CD14-positive monocyte (primary cell): ENCODE results near the gene TRIM65. TPM values are rescaled to one million over a fixed set of nuclear protein-coding genes. Genes with fewer than 3 reads are reported as not detected.

ENCODE experiments used
- DNase-seq, 3 donors: peaks; one replicate each; pipeline ENCODE4 v3.0.0-alpha.2; 2011 to 2022
- H2AFZ ChIP-seq: 2 replicates; pipeline ENCODE4 v1.6.0; 2012; ENCODE audit warnings: mild to moderate bottlenecking, low read depth, low read length, inconsistent platforms; ENCODE audit not compliant: insufficient read depth, poor library complexity, severe bottlenecking
- H3K27ac ChIP-seq, 2 donors: 1 replicate in 1 of 2; 2 replicates in 1 of 2; pipeline ENCODE4 v1.5.1; 2012 to 2013; ENCODE audit warnings: low read length in 2 of 2, control low read depth in 1 of 2, inconsistent platforms in 1 of 2, low read depth in 1 of 2, mild to moderate bottlenecking in 1 of 2
- H3K27me3 ChIP-seq, 2 donors: one replicate each; pipeline versions ENCODE4 v1.6.0 to v1.6.1; 2011 to 2013; ENCODE audit warnings: low read length in 2 of 2; ENCODE audit not compliant: control insufficient read depth in 2 of 2, insufficient read depth in 2 of 2
- H3K36me3 ChIP-seq, 2 donors: replicated peaks in 1 of 2; 1 replicate in 1 of 2; 2 replicates in 1 of 2; pipeline versions ENCODE4 v1.5.1 to v1.6.1; 2012 to 2013; ENCODE audit warnings: low read length in 2 of 2, control low read depth in 1 of 2, inconsistent platforms in 1 of 2, mild to moderate bottlenecking in 1 of 2; ENCODE audit not compliant: insufficient read depth in 2 of 2, control insufficient read depth in 1 of 2
- H3K4me1 ChIP-seq, 2 donors: 1 replicate in 1 of 2; 2 replicates in 1 of 2; pipeline versions ENCODE4 v1.5.1 to v1.6.1; 2012 to 2013; ENCODE audit warnings: low read length in 2 of 2, control low read depth in 1 of 2, inconsistent platforms in 1 of 2, mild to moderate bottlenecking in 1 of 2, moderate library complexity in 1 of 2; ENCODE audit not compliant: insufficient read depth in 2 of 2, control insufficient read depth in 1 of 2
- H3K4me2 ChIP-seq: replicated peaks from 2 replicates; pipeline ENCODE3; 2012; ENCODE audit warnings: low read length, moderate library complexity, mild to moderate bottlenecking; ENCODE audit not compliant: poor library complexity, severe bottlenecking; ENCODE audit errors: extremely low read depth
- H3K4me3 ChIP-seq, 3 experiments: fragments of 200-600 bp in 1 of 3; sonication (generic) in 1 of 3; replicated peaks in 1 of 3; 1 replicate in 2 of 3; 2 replicates in 1 of 3; pipeline ENCODE4 v1.5.1; 2011 to 2013; ENCODE audit warnings: low read length in 3 of 3, mild to moderate bottlenecking in 3 of 3, control low read depth in 2 of 3, low read depth in 2 of 3, inconsistent platforms in 1 of 3, moderate library complexity in 1 of 3
- H3K79me2 ChIP-seq: 2 replicates; pipeline ENCODE4 v1.6.0; 2012; ENCODE audit warnings: mild to moderate bottlenecking, control low read depth, inconsistent platforms, low read length, moderate library complexity; ENCODE audit not compliant: insufficient read depth
- H3K9ac ChIP-seq: 2 replicates; pipeline ENCODE4 v1.6.0; 2017; ENCODE audit warnings: low read length, mild to moderate bottlenecking; ENCODE audit not compliant: insufficient read depth, poor library complexity, severe bottlenecking
- H3K9me3 ChIP-seq, 2 donors: replicated peaks in 1 of 2; 1 replicate in 1 of 2; 2 replicates in 1 of 2; pipeline versions ENCODE4 v1.5.1 to v1.6.1; 2012 to 2013; ENCODE audit warnings: low read length in 2 of 2, control low read depth in 1 of 2; ENCODE audit not compliant: control insufficient read depth in 1 of 2, insufficient read depth in 1 of 2
- H4K20me1 ChIP-seq: 2 replicates; pipeline ENCODE4 v1.6.0; 2012; ENCODE audit warnings: mild to moderate bottlenecking, low read length, control low read depth, moderate library complexity; ENCODE audit not compliant: insufficient read depth
- H3K27ac Mint-ChIP-seq, 7 donors: one replicate each; pipeline ENCODE4 v1.8.0; 2020; ENCODE audit warnings: mild to moderate bottlenecking in 7 of 7, mixed read lengths in 7 of 7, moderate library complexity in 6 of 7, inconsistent platforms in 2 of 7
- H3K27me3 Mint-ChIP-seq, 3 donors: one replicate each; pipeline ENCODE4 v1.8.0; 2021 to 2022; ENCODE audit warnings: low read depth in 3 of 3, mild to moderate bottlenecking in 3 of 3, mixed read lengths in 3 of 3, moderate library complexity in 3 of 3, inconsistent platforms in 1 of 3
- H3K36me3 Mint-ChIP-seq, 2 donors: one replicate each; pipeline ENCODE4 v1.8.0; 2020; ENCODE audit warnings: mixed read lengths in 2 of 2, inconsistent platforms in 1 of 2, mild to moderate bottlenecking in 1 of 2
- H3K4me1 Mint-ChIP-seq: one replicate; pipeline ENCODE4 v1.8.0; 2020; ENCODE audit warnings: mild to moderate bottlenecking, mixed read lengths
- H3K4me3 Mint-ChIP-seq, 2 donors: one replicate each; pipeline ENCODE4 v1.8.0; 2020; ENCODE audit warnings: mild to moderate bottlenecking in 2 of 2, mixed read lengths in 2 of 2, moderate library complexity in 1 of 2
- H3K9me3 Mint-ChIP-seq, 7 donors: one replicate each; pipeline ENCODE4 v1.8.0; 2020 to 2022; ENCODE audit warnings: mixed read lengths in 7 of 7, mild to moderate bottlenecking in 6 of 7, moderate library complexity in 6 of 7, inconsistent platforms in 2 of 7
- CTCF ChIP-seq: fragments of 200-600 bp; IDR thresholded peaks from one replicate; pipeline ENCODE4 v1.8.0; 2022; ENCODE audit warnings: antibody characterized with exemption, mild to moderate bottlenecking
- WGBS: methylation state at CpG from one replicate; pipeline ENCODE4 v1.1.5; 2013; ENCODE audit warnings: missing lambda C conversion rate; ENCODE audit not compliant: insufficient coverage; 5-methylcytosine and 5-hydroxymethylcytosine counted together
- intact Hi-C, 2 donors: fragments of 100-400 bp; cut with micrococcal nuclease; formaldehyde crosslinking; loops; one replicate each; pipeline versions ENCODE4 v1.15.0 to v1.15.1; 2023
- polyA plus RNA-seq, 3 donors: library from polyadenylated mRNA; depleted of rRNA in 1 of 3; unstranded in 2 of 3; stranded (reverse) in 1 of 3; fragments of 300-500 nt in 2 of 3; fragments of >200 nt in 1 of 3; fragmentation: Illumina TruSeq in 2 of 3; gene quantifications; 1 replicate in 2 of 3; 2 replicates in 1 of 3; pipeline ENCODE4 v1.2.3, GENCODE V29; 2012 to 2021

Gene TRIM65
- polyA plus RNA-seq, 3 donors, result 5.6 to 10.4 (median 5.9) TPM

DNA sequence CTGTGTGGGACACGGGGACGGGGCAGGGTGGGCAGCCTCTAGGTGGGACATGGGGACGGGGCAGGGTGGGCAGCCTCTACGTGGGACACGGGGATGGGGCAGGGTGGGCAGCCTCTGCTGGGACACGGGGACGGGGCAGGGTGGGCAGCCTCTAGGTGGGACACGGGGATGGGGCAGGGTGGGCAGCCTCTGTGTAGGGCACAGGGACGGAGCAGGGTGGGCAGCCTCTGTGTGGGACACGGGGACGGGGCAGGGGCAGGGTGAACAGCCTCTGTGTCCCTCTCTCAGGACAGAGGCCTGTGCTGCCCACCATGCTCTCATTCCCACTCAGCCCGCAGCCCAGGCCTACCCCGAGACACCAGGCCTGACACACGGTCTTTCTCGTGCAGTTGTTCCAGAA is 24.8 kb upstream of the TRIM65 start:
- H3K36me3 ChIP-seq, result no peaks in the 10 kb centered on the region
- TF ChIP-seq CTCF, result no peak
- peaks cover 1 to 3% (median 2%) of the 10 kb centered on the region in 3 donors for H3K27me3 Mint-ChIP-seq
- no peak overlapping the region for H3K27ac ChIP-seq
- H4K20me1 ChIP-seq, result no peaks in the 10 kb centered on the region
- H3K27me3 ChIP-seq, result no peaks in the 10 kb centered on the region
- no peak for DNase-seq
- no peak overlapping the region for H3K4me2 ChIP-seq
- H3K4me1 ChIP-seq, result no peaks in the 10 kb centered on the region
- no peaks in the 10 kb centered on the region for H3K9me3 ChIP-seq
- no peak overlapping the region for H3K4me3 Mint-ChIP-seq
- H3K9me3 Mint-ChIP-seq, result no peaks in the 10 kb centered on the region
- WGBS, result 99% methylated on average over 15 of the region's 15 CpGs
- no peak overlapping the region for H2AFZ ChIP-seq
- H3K4me3 ChIP-seq, result no peak overlapping the region
- no peak overlapping the region for H3K9ac ChIP-seq
- no peaks in the 10 kb centered on the region for H3K79me2 ChIP-seq
- intact Hi-C loops, result no loop called here
- H3K27ac Mint-ChIP-seq, result no peak overlapping the region
- no peaks in the 10 kb centered on the region for H3K4me1 Mint-ChIP-seq
- no peaks in the 10 kb centered on the region for H3K36me3 Mint-ChIP-seq

DNA sequence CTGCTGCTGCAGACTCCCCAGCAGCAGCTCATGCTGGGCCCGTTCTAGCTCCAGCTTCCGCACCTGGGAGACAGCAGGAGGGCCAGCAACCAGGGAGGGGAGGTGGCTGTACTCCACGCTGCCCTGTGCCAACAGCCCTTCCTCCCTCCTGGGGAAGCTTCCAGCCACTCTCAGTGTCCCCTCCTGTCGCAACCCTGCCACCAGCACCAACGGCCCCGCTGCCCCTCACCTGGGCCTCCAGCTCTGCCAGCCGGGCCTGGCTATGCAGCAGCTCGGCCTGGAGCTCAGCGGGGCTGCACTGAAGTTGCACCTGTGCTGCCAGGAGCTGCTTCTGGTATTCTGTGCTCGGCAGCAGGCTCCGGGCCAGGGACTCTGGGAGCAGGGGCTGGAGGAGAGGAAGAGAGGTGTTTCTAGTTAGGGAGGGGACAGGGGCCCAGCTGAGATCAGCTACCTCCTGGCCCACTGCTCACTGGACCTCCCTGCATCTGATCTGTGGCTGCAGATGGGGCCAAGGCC is 23.4 kb upstream of the TRIM65 start:
- no peaks in the 10 kb centered on the region for H3K9me3 Mint-ChIP-seq
- no peak for DNase-seq
- no peaks in the 10 kb centered on the region for H3K79me2 ChIP-seq
- intact Hi-C loops, result no loop called here
- H2AFZ ChIP-seq, result no peak overlapping the region
- no peaks in the 10 kb centered on the region for H3K9me3 ChIP-seq
- no peaks in the 10 kb centered on the region for H3K4me1 Mint-ChIP-seq
- no peak for TF ChIP-seq CTCF
- no peaks in the 10 kb centered on the region for H3K27me3 ChIP-seq
- no peak overlapping the region for H3K9ac ChIP-seq
- no peak overlapping the region for H3K27ac Mint-ChIP-seq
- no peaks in the 10 kb centered on the region for H3K36me3 ChIP-seq
- no peak overlapping the region for H3K27ac ChIP-seq
- no peaks in the 10 kb centered on the region for H3K36me3 Mint-ChIP-seq
- H3K4me2 ChIP-seq, result no peak overlapping the region
- H3K4me3 ChIP-seq, result no peak overlapping the region
- H3K4me3 Mint-ChIP-seq, result no peak overlapping the region
- H4K20me1 ChIP-seq, result no peaks in the 10 kb centered on the region
- WGBS, result 89% methylated on average over 10 of the region's 11 CpGs
- H3K27me3 Mint-ChIP-seq, result peaks cover 1 to 2% (median 1%) of the 10 kb centered on the region in 3 donors
- no peaks in the 10 kb centered on the region for H3K4me1 ChIP-seq
